Ishikawa (cell line): ENCODE results near the gene TICAM2.

ENCODE experiments used
- CEBPB ChIP-seq: IDR thresholded peaks from 2 replicates; pipeline ENCODE4 v1.6.1; 2012
- CREB1 ChIP-seq: IDR thresholded peaks from 2 replicates; pipeline ENCODE4 v1.6.1; 2012; ENCODE audit warnings: low read depth
- EGR1 ChIP-seq: IDR thresholded peaks from 2 replicates; pipeline ENCODE4 v1.6.1; 2012
- EP300 ChIP-seq: IDR thresholded peaks from 2 replicates; pipeline ENCODE4 v1.6.1; 2012; ENCODE audit warnings: borderline replicate concordance
- FOXM1 ChIP-seq: IDR thresholded peaks from 2 replicates; pipeline ENCODE4 v1.6.1; 2012; ENCODE audit warnings: low read depth, borderline replicate concordance
- NFIC ChIP-seq: IDR thresholded peaks from 2 replicates; pipeline ENCODE4 v1.6.1; 2012
- RAD21 ChIP-seq: IDR thresholded peaks from 2 replicates; pipeline ENCODE4 v1.6.1; 2012; ENCODE audit warnings: low read depth
- TAF1 ChIP-seq: IDR thresholded peaks from 2 replicates; pipeline ENCODE4 v1.6.1; 2012; ENCODE audit warnings: low read depth, mild to moderate bottlenecking
- TCF12 ChIP-seq: IDR thresholded peaks from 2 replicates; pipeline ENCODE4 v1.6.1; 2012; ENCODE audit warnings: low read depth
- TEAD4 ChIP-seq: IDR thresholded peaks from 2 replicates; pipeline ENCODE4 v1.6.1; 2012
- YY1 ChIP-seq: IDR thresholded peaks from 2 replicates; pipeline ENCODE4 v1.6.1; 2012; ENCODE audit warnings: low read depth
- ZBTB7A ChIP-seq: IDR thresholded peaks from 2 replicates; pipeline ENCODE4 v1.6.1; 2012; ENCODE audit warnings: low read depth
- TF ChIP-seq, protein P1 (sequence below): IDR thresholded peaks from 2 replicates; pipeline ENCODE4 v1.6.1; 2012; ENCODE audit warnings: low read depth, mild to moderate bottlenecking
- TF ChIP-seq, protein P2 (sequence below): IDR thresholded peaks from 2 replicates; pipeline ENCODE4 v1.6.1; 2012
- TF ChIP-seq, protein P3 (sequence below): IDR thresholded peaks from 2 replicates; pipeline ENCODE4 v1.6.1; 2012

TICAM2 gene, protein sequence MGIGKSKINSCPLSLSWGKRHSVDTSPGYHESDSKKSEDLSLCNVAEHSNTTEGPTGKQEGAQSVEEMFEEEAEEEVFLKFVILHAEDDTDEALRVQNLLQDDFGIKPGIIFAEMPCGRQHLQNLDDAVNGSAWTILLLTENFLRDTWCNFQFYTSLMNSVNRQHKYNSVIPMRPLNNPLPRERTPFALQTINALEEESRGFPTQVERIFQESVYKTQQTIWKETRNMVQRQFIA

DNA sequence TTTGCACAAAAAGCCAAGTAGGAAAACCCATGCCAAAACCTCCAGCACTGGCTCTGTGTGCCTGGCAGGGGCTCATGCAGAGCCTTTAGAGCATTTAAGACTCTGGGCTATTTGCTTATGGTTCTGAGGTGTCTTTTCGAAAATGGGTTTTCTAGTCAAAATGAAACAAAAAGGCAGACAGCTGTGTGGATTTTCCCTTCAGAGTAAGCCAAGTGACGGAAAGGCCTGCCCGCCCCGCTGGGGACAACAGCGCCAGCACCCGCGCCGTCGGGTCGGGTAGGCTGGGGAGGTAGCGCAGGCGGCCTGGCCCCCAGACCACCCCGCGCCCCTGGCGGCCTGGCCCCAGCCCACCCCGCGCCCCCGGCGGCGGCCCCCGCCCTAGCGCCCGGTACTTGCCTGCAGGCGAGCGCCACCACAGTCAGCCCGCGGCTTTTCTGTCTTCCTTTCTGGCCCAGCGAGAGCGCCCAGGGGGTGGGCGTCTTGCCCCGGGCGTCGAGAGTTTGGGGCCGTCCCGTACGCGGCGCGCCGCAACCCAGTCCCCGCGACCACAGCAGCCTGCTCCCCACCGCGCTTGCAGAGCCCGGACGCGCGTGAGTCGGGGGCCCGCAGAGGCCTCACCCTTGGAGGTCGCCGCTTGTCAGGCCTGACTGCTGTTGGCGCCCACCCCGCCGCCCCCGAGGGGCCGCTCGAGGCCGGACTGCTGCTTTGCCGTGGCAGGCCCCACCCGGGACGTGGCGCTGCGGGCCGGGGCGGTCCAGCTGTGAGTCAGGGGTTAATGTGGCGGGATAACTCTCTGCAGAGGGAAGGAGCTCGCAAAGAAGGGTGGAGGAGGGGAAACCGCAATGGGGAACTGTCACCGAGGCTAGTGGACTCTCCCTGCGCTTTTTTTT is at the start of gene TICAM2:
TSS of gene TICAM2 (minus strand) at position 779 of the 890 bp plus-strand sequence. CDS start 21,223 bp downstream, outside the sequence.
- TF ChIP-seq ZBTB7A, result peak; percentile 36; the same call in 1 of the 2 replicates
- TF ChIP-seq, protein P1, sequence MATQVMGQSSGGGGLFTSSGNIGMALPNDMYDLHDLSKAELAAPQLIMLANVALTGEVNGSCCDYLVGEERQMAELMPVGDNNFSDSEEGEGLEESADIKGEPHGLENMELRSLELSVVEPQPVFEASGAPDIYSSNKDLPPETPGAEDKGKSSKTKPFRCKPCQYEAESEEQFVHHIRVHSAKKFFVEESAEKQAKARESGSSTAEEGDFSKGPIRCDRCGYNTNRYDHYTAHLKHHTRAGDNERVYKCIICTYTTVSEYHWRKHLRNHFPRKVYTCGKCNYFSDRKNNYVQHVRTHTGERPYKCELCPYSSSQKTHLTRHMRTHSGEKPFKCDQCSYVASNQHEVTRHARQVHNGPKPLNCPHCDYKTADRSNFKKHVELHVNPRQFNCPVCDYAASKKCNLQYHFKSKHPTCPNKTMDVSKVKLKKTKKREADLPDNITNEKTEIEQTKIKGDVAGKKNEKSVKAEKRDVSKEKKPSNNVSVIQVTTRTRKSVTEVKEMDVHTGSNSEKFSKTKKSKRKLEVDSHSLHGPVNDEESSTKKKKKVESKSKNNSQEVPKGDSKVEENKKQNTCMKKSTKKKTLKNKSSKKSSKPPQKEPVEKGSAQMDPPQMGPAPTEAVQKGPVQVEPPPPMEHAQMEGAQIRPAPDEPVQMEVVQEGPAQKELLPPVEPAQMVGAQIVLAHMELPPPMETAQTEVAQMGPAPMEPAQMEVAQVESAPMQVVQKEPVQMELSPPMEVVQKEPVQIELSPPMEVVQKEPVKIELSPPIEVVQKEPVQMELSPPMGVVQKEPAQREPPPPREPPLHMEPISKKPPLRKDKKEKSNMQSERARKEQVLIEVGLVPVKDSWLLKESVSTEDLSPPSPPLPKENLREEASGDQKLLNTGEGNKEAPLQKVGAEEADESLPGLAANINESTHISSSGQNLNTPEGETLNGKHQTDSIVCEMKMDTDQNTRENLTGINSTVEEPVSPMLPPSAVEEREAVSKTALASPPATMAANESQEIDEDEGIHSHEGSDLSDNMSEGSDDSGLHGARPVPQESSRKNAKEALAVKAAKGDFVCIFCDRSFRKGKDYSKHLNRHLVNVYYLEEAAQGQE, result no peak

DNA sequence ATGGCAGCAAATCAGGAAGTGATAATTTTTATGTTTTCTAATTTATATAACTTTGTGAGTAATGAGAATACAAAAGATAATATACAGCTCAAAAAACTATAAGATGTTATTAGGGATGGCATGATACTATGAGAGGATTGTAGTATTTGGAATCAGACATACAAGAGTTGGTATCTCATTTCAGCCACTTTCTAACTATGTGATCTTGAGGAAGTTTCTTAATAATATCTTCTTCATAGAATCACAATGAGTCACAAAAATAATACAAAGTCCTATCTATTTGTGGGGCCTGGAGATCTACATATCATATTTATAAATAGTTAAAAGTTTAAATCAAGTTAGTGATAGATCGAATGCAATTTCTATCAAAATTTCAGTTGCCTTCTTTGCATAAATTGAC is 47.3 kb upstream of the TICAM2 start:
- TF ChIP-seq TAF1 (no peak), FOXM1 (no peak), EGR1 (no peak), CREB1 (no peak), RAD21 (no peak), YY1 (no peak), TCF12 (no peak), TEAD4 (no peak), CEBPB (no peak), EP300 (no peak), ZBTB7A (no peak), NFIC (no peak)
- TF ChIP-seq, protein P1, result no peak
- TF ChIP-seq, protein P2, sequence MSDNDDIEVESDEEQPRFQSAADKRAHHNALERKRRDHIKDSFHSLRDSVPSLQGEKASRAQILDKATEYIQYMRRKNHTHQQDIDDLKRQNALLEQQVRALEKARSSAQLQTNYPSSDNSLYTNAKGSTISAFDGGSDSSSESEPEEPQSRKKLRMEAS, result no peak
- TF ChIP-seq, protein P3, sequence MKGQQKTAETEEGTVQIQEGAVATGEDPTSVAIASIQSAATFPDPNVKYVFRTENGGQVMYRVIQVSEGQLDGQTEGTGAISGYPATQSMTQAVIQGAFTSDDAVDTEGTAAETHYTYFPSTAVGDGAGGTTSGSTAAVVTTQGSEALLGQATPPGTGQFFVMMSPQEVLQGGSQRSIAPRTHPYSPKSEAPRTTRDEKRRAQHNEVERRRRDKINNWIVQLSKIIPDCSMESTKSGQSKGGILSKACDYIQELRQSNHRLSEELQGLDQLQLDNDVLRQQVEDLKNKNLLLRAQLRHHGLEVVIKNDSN, result no peak

DNA sequence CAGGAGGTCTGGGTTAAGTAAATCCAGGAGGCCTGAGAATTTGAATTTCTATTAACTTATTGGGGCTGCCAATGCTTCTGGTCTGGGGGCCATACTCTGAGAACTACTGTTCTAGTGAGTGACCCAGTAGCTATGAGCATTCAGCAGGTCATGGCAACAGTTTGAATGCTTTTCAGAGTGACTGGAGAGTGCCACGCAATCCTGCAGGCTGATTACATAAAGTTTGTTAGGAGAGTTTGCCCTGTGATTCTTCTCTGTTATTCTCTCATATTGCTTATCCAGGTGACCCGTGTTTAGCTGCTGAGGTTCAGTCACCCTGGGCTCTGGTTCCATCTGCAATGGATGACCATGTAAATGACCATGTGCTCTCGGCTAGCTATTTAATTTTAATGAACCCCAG is 45.8 kb upstream of the TICAM2 start:
- TF ChIP-seq ZBTB7A (no peak), NFIC (no peak)
- TF ChIP-seq, protein P1, result no peak
- TF ChIP-seq, protein P3, result no peak

DNA sequence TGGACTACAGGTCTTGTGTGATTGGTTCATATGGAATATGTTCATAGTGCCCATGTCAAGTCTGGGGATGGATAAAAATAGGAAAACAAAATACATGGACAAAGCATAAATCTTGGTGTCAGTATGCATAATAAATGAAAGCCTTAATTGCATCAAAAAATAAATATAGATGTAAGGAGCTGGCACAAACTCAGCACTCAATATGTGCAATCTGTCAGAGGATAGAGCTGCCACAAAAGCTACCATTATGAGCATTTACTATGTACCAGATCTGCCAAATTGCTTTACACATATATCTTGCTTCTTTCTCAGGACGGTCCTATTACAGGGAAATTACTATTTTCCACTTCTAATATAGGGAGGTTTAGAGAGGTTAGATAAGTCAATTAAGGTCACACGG is 41.8 kb upstream of the TICAM2 start:
- TF ChIP-seq CEBPB (no peak), RAD21 (no peak), CREB1 (no peak), YY1 (no peak), FOXM1 (no peak), TCF12 (no peak), EP300 (no peak), TAF1 (no peak), EGR1 (no peak), ZBTB7A (no peak), NFIC (no peak), TEAD4 (no peak)
- TF ChIP-seq, protein P3, result no peak
- TF ChIP-seq, protein P2, result no peak
- TF ChIP-seq, protein P1, result no peak
